Esophagus (tissue), 2 donors: ENCODE results near the gene RBM20. TPM values are rescaled to one million over a fixed set of nuclear protein-coding genes. Genes with fewer than 3 reads are reported as not detected.
"Not testable (repeated sequence)": the region's sequence is repeated elsewhere in the genome, so short reads cannot be mapped to it uniquely, and the experiment has no call there.

Source experiments
- H3K27ac ChIP-seq, 2 donors: one replicate each; pipeline ENCODE4 v1.5.1; 2013; ENCODE audit warnings: low read depth in 2 of 2, mild to moderate bottlenecking in 2 of 2, inconsistent platforms in 1 of 2, low read length in 1 of 2, moderate library complexity in 1 of 2
- H3K27me3 ChIP-seq, 2 donors: one replicate each; pipeline ENCODE4 v1.6.1; 2013; ENCODE audit warnings: low read length in 2 of 2, control low read depth in 1 of 2, mild to moderate bottlenecking in 1 of 2; ENCODE audit not compliant: insufficient read depth in 2 of 2, control insufficient read depth in 1 of 2
- H3K36me3 ChIP-seq, 2 donors: one replicate each; pipeline ENCODE4 v1.6.1; 2013; ENCODE audit warnings: low read length in 1 of 2; ENCODE audit not compliant: control insufficient read depth in 2 of 2, insufficient read depth in 2 of 2
- H3K4me1 ChIP-seq, 2 donors: one replicate each; pipeline ENCODE4 v1.6.1; 2013; ENCODE audit warnings: low read length in 1 of 2; ENCODE audit not compliant: control insufficient read depth in 2 of 2, insufficient read depth in 2 of 2
- H3K4me3 ChIP-seq, 2 donors: one replicate each; pipeline ENCODE4 v1.5.1; 2013; ENCODE audit warnings: low read length in 2 of 2, mild to moderate bottlenecking in 2 of 2, low read depth in 1 of 2, moderate library complexity in 1 of 2
- H3K9me3 ChIP-seq, 2 donors: one replicate each; pipeline ENCODE4 v1.6.1; 2013; ENCODE audit warnings: mild to moderate bottlenecking in 2 of 2, low read depth in 1 of 2, low read length in 1 of 2, moderate library complexity in 1 of 2; ENCODE audit not compliant: control insufficient read depth in 2 of 2, insufficient read depth in 1 of 2
- WGBS, 2 donors: extraction: QIAGEN DNeasy Blood & Tissue Kit; methylation state at CpG; one replicate each; pipeline ENCODE4 v1.1.7; 2013; 5-methylcytosine and 5-hydroxymethylcytosine counted together
- polyA plus RNA-seq, 2 donors: library from polyadenylated mRNA; stranded (reverse); fragments of 200-250 nt; gene quantifications; one replicate each; pipeline ENCODE4 v1.2.3, GENCODE V29; 2013
- donor health status: healthy with polysubstance abuse.
- donor health status: Bipolar disorder and iron deficiency.

Gene RBM20
- polyA plus RNA-seq, 2 donors: 2.7 to 7.2 TPM

- no peaks in the 10 kb centered on the region for H3K27me3 ChIP-seq
- no peaks in the 10 kb centered on the region for H3K36me3 ChIP-seq
- H3K9me3 ChIP-seq: no peaks in the 10 kb centered on the region
- 65 to 66% methylated on average over 6 of the region's 6 CpGs for WGBS, 2 donors
- no peak overlapping the region for H3K27ac ChIP-seq
- no peak overlapping the region for H3K4me3 ChIP-seq
- no peaks in the 10 kb centered on the region for H3K4me1 ChIP-seq
Measured at GRCh38 chr10:110698782-110699201, 54.7 kb downstream of the RBM20 start.

- Histone ChIP-seq H3K9me3 (no peaks in the 10 kb centered on the region), H3K4me1 (no peaks in the 10 kb centered on the region), H3K4me3 (no peak overlapping the region), H3K27me3 (no peaks in the 10 kb centered on the region), H3K36me3 (no peaks in the 10 kb centered on the region), H3K27ac (no peak overlapping the region)
- WGBS, 2 donors: 80 to 84% methylated on average over 10 of the region's 10 CpGs
Measured at GRCh38 chr10:110699859-110700468, 55.8 kb downstream of the RBM20 start.

GRCh38 chr10:110700947-110701616 lies 56.9 kb downstream of the RBM20 start:
- whole genome bisulfite sequencing, 2 donors: 79 to 83% methylated on average over 10 of the region's 10 CpGs
- Histone ChIP-seq H3K27me3 (no peaks in the 10 kb centered on the region), H3K27ac (no peak overlapping the region), H3K36me3 (no peaks in the 10 kb centered on the region), H3K4me3 (no peak overlapping the region), H3K4me1 (no peaks in the 10 kb centered on the region), H3K9me3 (no peaks in the 10 kb centered on the region)

GRCh38 chr10:110701617-110701971 lies 57.5 kb downstream of the RBM20 start:
- no peaks in the 10 kb centered on the region for H3K4me1 ChIP-seq
- H3K36me3 ChIP-seq: no peaks in the 10 kb centered on the region
- 69 to 71% methylated on average over 3 of the region's 3 CpGs for WGBS, 2 donors
- no peaks in the 10 kb centered on the region for H3K9me3 ChIP-seq
- no peak overlapping the region for H3K4me3 ChIP-seq
- H3K27me3 ChIP-seq: no peaks in the 10 kb centered on the region
- no peak overlapping the region for H3K27ac ChIP-seq

GRCh38 chr10:110704070-110704469 lies 59.9 kb downstream of the RBM20 start:
- no peak overlapping the region for H3K4me3 ChIP-seq
- H3K36me3 ChIP-seq: no peaks in the 10 kb centered on the region

GRCh38 chr10:110704906-110705476 lies 60.9 kb downstream of the RBM20 start:
- Histone ChIP-seq H3K27me3 (no peaks in the 10 kb centered on the region), H3K36me3 (no peaks in the 10 kb centered on the region), H3K9me3 (no peaks in the 10 kb centered on the region), H3K4me1 (no peaks in the 10 kb centered on the region), H3K4me3 (no peak overlapping the region), H3K27ac (no peak overlapping the region)
- 86 to 91% methylated on average over 5 of the region's 5 CpGs for WGBS, 2 donors

More at GRCh38 chr10:110704070-110704469, 59.9 kb downstream of the RBM20 start:
- H3K27ac ChIP-seq: no peak overlapping the region
- H3K4me1 ChIP-seq: no peaks in the 10 kb centered on the region
- H3K9me3 ChIP-seq: no peaks in the 10 kb centered on the region
- H3K27me3 ChIP-seq: no peaks in the 10 kb centered on the region

- H3K36me3 ChIP-seq, H3K27ac ChIP-seq, H3K4me3 ChIP-seq, H3K27me3 ChIP-seq, H3K9me3 ChIP-seq, H3K4me1 ChIP-seq: not testable (repeated sequence)
- WGBS, 2 donors: 85 to 87% methylated on average over 4 of the region's 4 CpGs
Measured at GRCh38 chr10:110705596-110705995, 61.5 kb downstream of the RBM20 start.

- H3K4me1 ChIP-seq: no peaks in the 10 kb centered on the region
- H3K36me3 ChIP-seq: no peaks in the 10 kb centered on the region
- no peak overlapping the region for H3K27ac ChIP-seq
- no peak overlapping the region for H3K4me3 ChIP-seq
- WGBS, 2 donors: 58 to 68% methylated on average over 5 of the region's 5 CpGs
- no peaks in the 10 kb centered on the region for H3K27me3 ChIP-seq
- no peaks in the 10 kb centered on the region for H3K9me3 ChIP-seq
Measured at GRCh38 chr10:110706690-110707098, 62.6 kb downstream of the RBM20 start.

GRCh38 chr10:110708776-110709443 lies 64.8 kb downstream of the RBM20 start:
- WGBS, 2 donors: 72 to 77% methylated on average over 8 of the region's 8 CpGs
- H3K27ac ChIP-seq: no peak overlapping the region
- no peak overlapping the region for H3K4me3 ChIP-seq
- H3K9me3 ChIP-seq: no peaks in the 10 kb centered on the region
- no peaks in the 10 kb centered on the region for H3K27me3 ChIP-seq
- H3K4me1 ChIP-seq: no peaks in the 10 kb centered on the region
- no peaks in the 10 kb centered on the region for H3K36me3 ChIP-seq
